ENCODE data around the gene DUOX2. TPM values are rescaled to one million over a fixed set of nuclear protein-coding genes. Genes with fewer than 3 reads are reported as not detected.
"Not testable (repeated sequence)": the region's sequence is repeated elsewhere in the genome, so short reads cannot be mapped to it uniquely, and the experiment has no call there.

DUOX2 gene
- total RNA-seq, 1 experiment from 2014 or later = 0.40 TPM

DNA sequence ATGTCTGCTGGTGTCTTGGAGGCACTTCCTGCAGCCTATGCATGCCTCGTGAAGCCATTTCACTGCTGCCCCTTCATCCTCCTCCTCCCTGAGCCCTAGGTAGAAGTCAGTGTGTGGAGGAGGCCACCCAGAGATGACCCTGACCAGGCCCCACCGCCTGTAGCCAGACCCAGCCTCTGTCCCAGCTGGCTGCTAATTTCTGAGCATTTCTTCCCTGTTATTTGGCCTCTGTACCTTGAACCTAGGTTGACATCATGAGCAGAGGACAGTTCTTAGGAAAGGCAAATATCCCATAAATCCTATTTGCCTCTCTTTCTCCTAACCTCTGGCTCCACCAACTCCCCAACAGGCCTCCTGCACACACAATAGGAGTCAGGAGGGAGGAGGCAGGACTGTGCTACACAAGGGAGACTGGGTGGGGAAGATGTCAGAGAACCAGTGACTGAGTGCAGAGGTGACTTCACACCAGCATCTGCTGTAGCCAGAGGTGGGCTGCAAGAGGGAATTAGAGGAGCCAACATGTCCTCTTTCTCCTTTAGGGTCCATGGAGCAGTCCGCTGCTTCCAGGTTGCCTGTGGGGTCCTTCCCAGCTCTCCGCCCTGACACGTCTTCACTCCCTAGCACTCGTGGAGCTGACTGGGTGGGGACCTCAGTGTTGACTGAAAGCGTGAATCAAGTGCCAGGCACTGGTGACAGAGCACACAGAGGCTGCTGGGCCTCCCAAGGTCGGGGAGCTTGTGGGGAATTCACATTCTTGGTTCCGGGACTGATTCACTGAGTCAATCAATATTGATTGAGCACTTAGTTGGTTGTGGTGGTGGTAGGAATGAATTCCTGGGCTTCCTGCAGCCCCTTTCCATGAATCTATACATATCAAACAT lies 38.3 kb downstream of the DUOX2 start:
- not testable (repeated sequence) for DNase-seq (ENCODE audit: low read depth)

- not testable (repeated sequence) for DNase-seq (ENCODE audit: low read depth)
These were observed 40.4 kb downstream of the DUOX2 start for GRCh38 chr15:45073602-45074001.

GRCh38 chr15:45069942-45070360 lies 44.0 kb downstream of the DUOX2 start:
- not testable (repeated sequence) for DNase-seq (ENCODE audit: low read depth)

- no peak for DNase-seq (ENCODE audit: low read depth)
These were observed 49.6 kb downstream of the DUOX2 start for GRCh38 chr15:45064386-45064785.

DNA sequence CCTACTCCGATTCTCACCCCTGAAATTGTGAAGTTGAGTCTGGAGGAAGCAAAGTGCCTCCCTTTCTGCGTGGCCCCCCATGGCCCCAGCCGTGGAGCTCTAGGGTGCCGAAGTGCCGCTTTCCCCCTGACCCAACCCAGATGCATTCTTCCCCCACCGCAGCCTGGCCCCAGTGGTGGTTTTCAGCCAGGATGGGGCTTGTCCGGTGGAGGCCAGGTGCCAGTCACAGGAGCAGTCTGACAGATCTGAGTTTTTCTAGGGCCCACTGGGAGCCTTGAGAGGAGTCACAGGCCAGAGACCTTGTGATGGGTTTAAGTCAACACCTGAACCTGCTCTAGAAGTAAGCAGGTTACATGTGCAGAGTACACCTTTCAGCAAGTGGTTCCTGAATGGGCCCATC lies 51.7 kb downstream of the DUOX2 start:
- DNase-seq (ENCODE audit: low read depth) = not testable (repeated sequence)

- not testable (repeated sequence) for DNase-seq (ENCODE audit: low read depth)
These were observed 55.0 kb downstream of the DUOX2 start for GRCh38 chr15:45058690-45059675.

DNA sequence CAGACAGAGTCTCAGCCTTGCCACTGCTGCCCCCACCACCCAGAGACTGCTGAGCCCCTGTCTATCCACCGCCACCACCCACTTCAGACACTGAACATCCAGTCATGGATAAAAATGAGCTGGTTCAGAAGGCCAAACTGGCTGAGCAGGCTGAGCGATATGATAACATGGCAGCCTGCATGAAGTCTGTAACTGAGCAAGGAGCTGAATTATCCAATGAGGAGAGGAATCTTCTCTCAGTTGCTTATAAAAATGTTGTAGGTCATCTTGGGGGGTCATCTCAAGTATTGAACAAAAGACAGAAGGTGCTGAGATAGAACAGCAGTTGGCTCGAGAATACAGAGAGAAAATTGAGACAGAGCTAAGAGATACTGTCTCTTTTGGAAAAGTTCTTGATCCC lies 61.3 kb downstream of the DUOX2 start:
- not testable (repeated sequence) for DNase-seq (ENCODE audit: low read depth)

DNA sequence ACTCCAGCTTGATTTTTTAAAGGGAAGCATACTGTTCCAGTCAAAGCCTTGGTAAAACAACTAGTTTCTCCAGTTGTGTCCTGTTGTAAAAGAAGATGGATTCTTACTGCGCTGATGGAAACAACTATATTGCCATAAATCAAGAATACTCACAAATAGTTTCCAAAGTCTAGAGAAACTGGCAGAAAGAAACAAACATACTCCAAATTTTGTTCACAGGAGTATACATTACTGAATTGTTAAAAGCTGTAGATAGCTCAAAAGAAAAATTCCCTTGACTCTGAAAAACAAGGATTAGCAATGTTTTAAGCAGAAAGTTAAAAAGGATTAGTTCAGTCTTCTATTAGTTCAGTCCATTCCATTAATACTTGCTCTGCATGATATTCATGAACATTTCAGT lies 63.4 kb downstream of the DUOX2 start:
- no peak for DNase-seq (ENCODE audit: low read depth)

GRCh38 chr15:45048794-45049631 lies 65.0 kb downstream of the DUOX2 start:
- DNase-seq (ENCODE audit: low read depth) = no peak

DNA sequence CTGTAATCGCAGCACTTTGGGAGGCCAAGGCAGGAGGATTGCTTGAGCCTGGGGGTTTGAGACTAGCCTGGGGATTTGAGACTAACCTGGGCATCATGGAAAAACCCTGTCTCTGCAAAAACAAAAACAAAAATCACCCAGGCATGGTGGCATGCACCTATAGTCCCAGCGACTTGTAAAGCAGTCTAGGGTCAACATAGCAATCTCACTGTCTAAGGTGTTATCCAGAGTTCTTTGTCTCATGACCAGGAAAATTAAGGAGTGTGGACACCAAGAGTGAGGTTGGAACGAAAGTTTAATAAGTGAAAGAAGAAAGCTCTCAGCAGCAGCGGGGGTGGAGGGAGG lies 65.6 kb downstream of the DUOX2 start:
- DNase-seq (ENCODE audit: low read depth) = not testable (repeated sequence)

DNA sequence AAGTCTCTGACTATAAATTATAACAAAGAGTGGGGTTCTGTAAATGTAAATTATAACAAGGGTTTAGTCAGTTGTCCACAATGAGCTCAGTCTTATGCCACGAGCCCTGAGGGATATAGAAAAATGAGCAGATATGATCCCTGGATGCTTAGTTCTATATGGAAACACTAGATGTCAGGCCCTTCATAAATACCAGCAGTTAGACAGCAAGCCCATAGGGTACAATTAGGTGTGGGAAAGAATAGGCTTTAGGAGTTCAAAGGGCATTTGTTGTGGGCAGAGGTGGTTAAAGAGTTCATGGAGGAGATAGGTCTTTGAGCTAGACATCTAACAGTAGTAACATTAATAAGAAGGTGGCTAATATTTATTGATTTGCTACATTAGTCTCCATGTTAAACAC lies 69.7 kb downstream of the DUOX2 start:
- not testable (repeated sequence) for DNase-seq (ENCODE audit: low read depth)

DNA sequence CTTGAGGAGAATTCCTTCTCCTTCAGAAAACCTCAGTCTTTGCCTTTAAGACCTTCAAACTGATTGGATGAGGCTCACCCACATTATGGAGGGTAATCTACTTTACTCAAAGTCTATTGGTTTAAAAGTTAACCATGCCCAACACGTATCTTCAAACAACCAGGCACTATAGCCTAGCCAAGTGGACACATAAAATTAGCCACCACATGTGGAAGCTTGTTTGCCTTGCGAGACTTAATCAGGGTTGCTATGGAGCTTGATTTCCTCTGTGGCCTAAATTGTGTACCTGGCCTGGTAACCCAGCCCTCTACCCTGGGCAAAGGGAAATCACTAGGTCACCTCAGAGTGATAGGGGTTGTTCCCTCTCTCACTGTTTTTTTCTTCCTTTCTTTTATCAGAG lies 71.1 kb downstream of the DUOX2 start:
- not testable (repeated sequence) for DNase-seq (ENCODE audit: low read depth)

Other genes starting within 250 kb of the DUOX2 start
- not detected in 2 replicates for gene TERB2, start 157.5 kb downstream of the DUOX2 start, total RNA-seq (2014; rRNA removed; shearing (Covaris generic))
- gene SORD, start 91.0 kb downstream of the DUOX2 start, total RNA-seq (2014; rRNA removed; shearing (Covaris generic)) = 52.6 and 55.1 TPM in 2 replicates
- gene DUOXA2, start 154 bp upstream of the DUOX2 start, total RNA-seq (2014; rRNA removed; shearing (Covaris generic)) = 0.15 TPM in 1 of 2 replicates, not detected in the other
- gene DUOXA1, start 15.7 kb upstream of the DUOX2 start, total RNA-seq (2014; rRNA removed; shearing (Covaris generic)) = not detected in 2 replicates
- gene DUOX1, start 15.8 kb upstream of the DUOX2 start, total RNA-seq (2014; rRNA removed; shearing (Covaris generic)) = 0.03 and 0.17 TPM in 2 replicates
- gene SHF, start 73.8 kb upstream of the DUOX2 start, total RNA-seq (2014; rRNA removed; shearing (Covaris generic)) = 0.36 and 1.7 TPM in 2 replicates
- not detected in 2 replicates for gene SLC28A2, start 138.1 kb upstream of the DUOX2 start, total RNA-seq (2014; rRNA removed; shearing (Covaris generic))